Measurements from ENCODE around the gene RLBP1.

- no peak for TF ChIP-seq POLR2A (IDR thresholded peaks at IDR 0.05; ENCODE audit: low read depth, low read length)
- TF ChIP-seq POLR2AphosphoS5 (IDR thresholded peaks at IDR 0.05; ENCODE audit: low read depth, low read length): no peak
Observed at GRCh38 chr15:89174476-89174875, 46.9 kb downstream of the RLBP1 start.

Data from GM12891 (cell line).